ENCODE results near the gene ADD3.

The ADD3 gene

GRCh38 chr10:109996225-109996624, 11.6 kb upstream of the ADD3 start (continued):
- TF ChIP-seq ZNF398 (tag by site-specific recombination; IDR thresholded peaks at IDR 0.05) (no peak), SCRT1 (tag by site-specific recombination; IDR thresholded peaks at IDR 0.05; ENCODE audit: borderline replicate concordance) (peak; percentile 18; the same call in 1 of the 2 replicates), SP2 (tag by site-specific recombination; IDR thresholded peaks at IDR 0.05) (no peak), ZSCAN5A (tag by site-specific recombination; IDR thresholded peaks at IDR 0.05) (no peak), ZNF658 (tag by site-specific recombination; IDR thresholded peaks at IDR 0.05) (no peak), ZNF548 (tag by site-specific recombination; IDR thresholded peaks at IDR 0.05) (no peak), ZNF571 (tag by site-specific recombination; IDR thresholded peaks at IDR 0.05) (no peak), ZNF362 (tag by site-specific recombination; IDR thresholded peaks at IDR 0.05) (no peak), SP3 (tag by site-specific recombination; IDR thresholded peaks at IDR 0.05) (no peak), YY1 (tag by site-specific recombination; IDR thresholded peaks at IDR 0.05) (no peak), ZFP3 (tag by site-specific recombination; IDR thresholded peaks at IDR 0.05; ENCODE audit: low read depth) (no peak), HOXA7 (CRISPR knock-in tag; IDR thresholded peaks at IDR 0.05; ENCODE audit: borderline replicate concordance) (no peak), ZNF518A (tag by site-specific recombination; conservative IDR thresholded peaks at IDR 0.05; ENCODE audit: low read depth) (no peak), ZNF214 (tag by site-specific recombination; IDR thresholded peaks at IDR 0.05; ENCODE audit: borderline replicate concordance) (no peak), ZNF10 (tag by site-specific recombination; IDR thresholded peaks at IDR 0.05) (no peak), ZNF600 (tag by site-specific recombination; IDR thresholded peaks at IDR 0.05) (no peak), ZNF274 (IDR thresholded peaks at IDR 0.05; ENCODE audit: low read length) (no peak), ZNF274 (tag by site-specific recombination; IDR thresholded peaks at IDR 0.05; ENCODE audit: borderline replicate concordance) (no peak), ZNF155 (tag by site-specific recombination; IDR thresholded peaks at IDR 0.05) (no peak), ZNF112 (tag by site-specific recombination; IDR thresholded peaks at IDR 0.05) (no peak), ZNF169 (tag by site-specific recombination; IDR thresholded peaks at IDR 0.05) (no peak), ZNF555 (tag by site-specific recombination; conservative IDR thresholded peaks at IDR 0.05) (no peak), ZNF560 (tag by site-specific recombination; IDR thresholded peaks at IDR 0.05; ENCODE audit: borderline replicate concordance) (no peak), ZNF664 (tag by site-specific recombination; IDR thresholded peaks at IDR 0.05) (no peak), KLF10 (tag by site-specific recombination; IDR thresholded peaks at IDR 0.05) (no peak), ZBTB20 (tag by site-specific recombination; IDR thresholded peaks at IDR 0.05) (no peak), ZNF324 (tag by site-specific recombination; IDR thresholded peaks at IDR 0.05) (no peak), ZNF133 (tag by site-specific recombination; IDR thresholded peaks at IDR 0.05) (no peak), ZNF610 (tag by site-specific recombination; IDR thresholded peaks at IDR 0.05; ENCODE audit: borderline replicate concordance) (no peak), ZNF175 (tag by site-specific recombination; IDR thresholded peaks at IDR 0.05) (no peak), ZNF843 (tag by site-specific recombination; IDR thresholded peaks at IDR 0.05) (peak; percentile 90), ZNF768 (tag by site-specific recombination; IDR thresholded peaks at IDR 0.05) (no peak), ZNF341 (tag by site-specific recombination; IDR thresholded peaks at IDR 0.05; ENCODE audit: low read depth) (no peak), ZNF426 (tag by site-specific recombination; IDR thresholded peaks at IDR 0.05) (no peak), ZNF404 (tag by site-specific recombination; IDR thresholded peaks at IDR 0.05) (no peak)

All from HEK293 (cell line).